GM12865 (cell line): ENCODE measurements around the gene D2HGDH.
A peak's percentile ranks its signal among the peaks of the same experiment; 100 is the strongest.
"Not testable (repeated sequence)": the region's sequence is repeated elsewhere in the genome, so short reads cannot be mapped to it uniquely, and the experiment has no call there.

Experiments
- DNase-seq: peaks from one replicate; pipeline ENCODE4 v3.0.0; 2010; ENCODE audit warnings: low read depth
- H3K4me3 ChIP-seq: 2 replicates; pipeline ENCODE4 v1.5.1; 2011; ENCODE audit warnings: mild to moderate bottlenecking, low read depth, low read length, control low read depth
- CTCF ChIP-seq: IDR thresholded peaks from 2 replicates; pipeline ENCODE4 v1.5.1; 2011; ENCODE audit warnings: low read length, control low read depth, low read depth, inconsistent platforms; ENCODE audit not compliant: insufficient read depth; ENCODE audit errors: missing control alignments

The D2HGDH gene

DNA sequence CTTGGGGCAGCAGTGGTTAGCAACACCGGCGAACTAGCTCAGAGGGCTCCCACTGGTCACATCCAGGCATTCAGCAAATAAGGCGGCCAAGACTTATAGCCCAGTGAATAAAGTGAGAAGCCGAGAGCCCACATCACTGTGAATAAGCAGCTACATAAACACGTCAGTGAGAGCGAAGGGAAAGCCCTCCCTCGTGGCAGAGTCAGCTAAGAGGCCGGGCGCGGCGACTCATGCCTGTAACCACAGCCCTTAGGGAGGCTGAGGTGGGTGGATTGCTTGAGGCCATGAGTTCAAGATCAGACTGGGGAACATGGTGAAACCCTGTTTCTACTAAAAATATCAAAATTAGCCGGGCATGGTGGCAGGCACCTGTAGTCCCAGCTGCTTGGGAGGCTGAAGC, 5.2 kb downstream of the D2HGDH start:
- peak; percentile 62 for DNase-seq
- no peak for TF ChIP-seq CTCF

GRCh38 chr2:241741016-241741415, 6.6 kb downstream of the D2HGDH start:
- DNase-seq: no peak
- H3K4me3 ChIP-seq: no peak overlapping the region
- no peak for TF ChIP-seq CTCF

More for the DNA sequence above, 5.2 kb downstream of the D2HGDH start:
- H3K4me3 ChIP-seq: no peak overlapping the region

GRCh38 chr2:241742320-241742939, 8.0 kb downstream of the D2HGDH start:
- no peak for TF ChIP-seq CTCF
- DNase-seq: no peak
- no peak overlapping the region for H3K4me3 ChIP-seq

DNA sequence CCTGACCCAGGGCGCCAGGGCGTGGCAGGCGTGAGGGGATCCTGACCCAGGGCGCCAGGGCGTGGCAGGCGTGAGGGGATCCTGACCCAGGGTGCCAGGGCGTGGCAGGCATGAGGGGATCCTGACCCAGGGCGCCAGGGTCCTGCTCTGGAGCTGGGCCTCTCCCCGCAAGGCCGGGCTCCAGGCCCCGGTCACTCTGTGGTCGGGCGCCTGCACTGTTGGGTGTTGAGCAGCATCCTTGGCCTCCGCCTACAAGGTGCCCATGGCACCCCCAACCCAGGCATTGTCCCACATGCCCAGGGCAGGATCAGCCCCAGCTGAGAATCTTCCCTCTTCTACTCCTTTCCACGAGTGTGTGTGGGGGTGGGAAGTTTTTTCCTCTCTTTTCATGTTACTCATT, 8.6 kb downstream of the D2HGDH start:
- not testable (repeated sequence) for DNase-seq, H3K4me3 ChIP-seq

- no peak for TF ChIP-seq CTCF
- H3K4me3 ChIP-seq: no peak overlapping the region
- no peak for DNase-seq
These were observed 9.2 kb downstream of the D2HGDH start for GRCh38 chr2:241743620-241744019.

DNA sequence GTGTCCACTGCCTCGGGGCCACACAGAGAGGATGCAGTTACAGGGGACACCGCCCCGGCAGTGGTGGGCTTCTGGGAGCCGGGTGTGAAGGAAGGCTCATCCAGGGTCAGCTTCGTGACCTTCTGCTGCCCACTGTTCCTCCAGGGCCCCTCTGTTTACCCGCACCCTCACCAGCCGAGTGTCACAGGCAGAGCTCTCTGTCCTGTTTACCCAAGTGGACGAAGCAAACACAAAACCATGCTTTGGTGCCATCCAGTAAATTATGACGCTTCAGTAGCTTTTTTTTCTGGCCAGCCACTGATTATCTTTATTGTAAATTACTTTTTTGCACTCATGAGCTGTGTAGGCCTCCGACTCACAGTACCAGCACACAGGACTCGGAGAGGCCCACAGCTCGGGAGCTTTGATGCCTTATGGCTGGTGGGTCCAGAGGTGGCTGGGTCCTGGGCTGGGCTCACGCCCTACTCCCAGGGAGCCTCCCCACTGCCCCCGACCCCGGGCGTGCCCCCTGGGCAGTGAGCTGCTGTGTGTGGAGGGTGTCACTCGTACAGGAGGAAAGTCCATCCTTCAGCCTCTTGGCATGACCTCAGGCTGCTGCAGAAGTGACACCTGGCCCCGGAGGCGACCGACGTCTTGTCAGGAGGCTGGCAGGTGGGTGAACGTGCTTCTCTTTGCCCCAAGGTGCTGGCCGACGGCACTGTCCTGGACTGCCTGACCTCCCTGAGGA, 9.8 kb downstream of the D2HGDH start:
- no peak for DNase-seq
- no peak for TF ChIP-seq CTCF
- H3K4me3 ChIP-seq: no peak overlapping the region

- DNase-seq: no peak
- no peak overlapping the region for H3K4me3 ChIP-seq
- no peak for TF ChIP-seq CTCF
These were observed 10.8 kb downstream of the D2HGDH start for GRCh38 chr2:241745276-241745675.
